H9 (cell line): ENCODE results near the gene AHNAK. TPM values are rescaled to one million over a fixed set of nuclear protein-coding genes. Genes with fewer than 3 reads are reported as not detected.

ENCODE experiments used
- DNase-seq: peaks from one replicate; pipeline ENCODE4 v3.0.0-alpha.2; 2017
- H2AFZ ChIP-seq: one replicate; pipeline ENCODE4 v1.6.1; 2013; ENCODE audit warnings: mild to moderate bottlenecking, low read length, control low read depth, moderate library complexity
- H2AK5ac ChIP-seq: 2 replicates; pipeline ENCODE4 v1.6.1; 2013; ENCODE audit warnings: low read length, control low read depth, mixed read lengths; ENCODE audit not compliant: insufficient read length
- H2BK120ac ChIP-seq: one replicate; pipeline ENCODE4 v1.6.1; 2013; ENCODE audit warnings: low read depth, mild to moderate bottlenecking, low read length, control low read depth, inconsistent platforms; ENCODE audit not compliant: poor library complexity, severe bottlenecking
- H2BK12ac ChIP-seq: 2 replicates; pipeline ENCODE4 v1.6.1; 2013; ENCODE audit warnings: low read length, control low read depth, mixed read lengths, low read depth; ENCODE audit not compliant: insufficient read length
- H2BK15ac ChIP-seq: 2 replicates; pipeline ENCODE4 v1.6.1; 2013; ENCODE audit warnings: low read depth, low read length, control low read depth
- H2BK20ac ChIP-seq: one replicate; pipeline ENCODE4 v1.6.1; 2013; ENCODE audit warnings: low read depth, mild to moderate bottlenecking, low read length, control low read depth, inconsistent platforms; ENCODE audit not compliant: poor library complexity, severe bottlenecking
- H2BK5ac ChIP-seq: 2 replicates; pipeline ENCODE4 v1.6.1; 2013; ENCODE audit warnings: low read length, control low read depth, mixed read lengths; ENCODE audit not compliant: insufficient read length
- H3K14ac ChIP-seq: 2 replicates; pipeline ENCODE4 v1.6.1; 2013; ENCODE audit warnings: low read length, control low read depth; ENCODE audit not compliant: insufficient read depth
- H3K18ac ChIP-seq: 2 replicates; pipeline ENCODE4 v1.6.1; 2013; ENCODE audit warnings: low read depth, mild to moderate bottlenecking, mixed read lengths, low read length, control low read depth; ENCODE audit not compliant: insufficient read length
- H3K23ac ChIP-seq: 2 replicates; pipeline ENCODE4 v1.6.1; 2013; ENCODE audit warnings: low read length, control low read depth, mixed read lengths, low read depth; ENCODE audit not compliant: insufficient read length
- H3K23me2 ChIP-seq: 2 replicates; pipeline ENCODE4 v1.6.1; 2013; ENCODE audit warnings: low read depth, mild to moderate bottlenecking, mixed read lengths, low read length, control low read depth; ENCODE audit not compliant: insufficient read length, poor library complexity, severe bottlenecking
- H3K27ac ChIP-seq: 2 replicates; pipeline ENCODE4 v1.5.1; 2013; ENCODE audit warnings: low read length, control low read depth, mixed read lengths, low read depth; ENCODE audit not compliant: insufficient read length
- H3K27me3 ChIP-seq: 2 replicates; pipeline ENCODE4 v1.6.1; 2013; ENCODE audit warnings: low read length, control low read depth, inconsistent platforms; ENCODE audit not compliant: insufficient read depth
- H3K4ac ChIP-seq: 2 replicates; pipeline ENCODE4 v1.6.1; 2013; ENCODE audit warnings: low read depth, mild to moderate bottlenecking, control low read depth, inconsistent platforms, low read length, moderate library complexity
- H3K4me1 ChIP-seq: 2 replicates; pipeline ENCODE4 v1.6.1; 2013; ENCODE audit warnings: low read length, control low read depth, inconsistent platforms; ENCODE audit not compliant: insufficient read depth
- H3K4me2 ChIP-seq: 2 replicates; pipeline ENCODE4 v1.6.1; 2013; ENCODE audit warnings: low read length, control low read depth, mixed read lengths; ENCODE audit not compliant: insufficient read length, insufficient read depth
- H3K56ac ChIP-seq: 2 replicates; pipeline ENCODE4 v1.6.1; 2013; ENCODE audit warnings: low read depth, mild to moderate bottlenecking, mixed read lengths, low read length, control low read depth; ENCODE audit not compliant: insufficient read length
- H3K79me1 ChIP-seq: 2 replicates; pipeline ENCODE4 v1.6.1; 2013; ENCODE audit warnings: low read depth, mild to moderate bottlenecking, moderate library complexity, low read length, control low read depth, inconsistent platforms; ENCODE audit not compliant: insufficient read depth, poor library complexity, severe bottlenecking
- H3K79me2 ChIP-seq: 2 replicates; pipeline ENCODE4 v1.6.1; 2013; ENCODE audit warnings: low read length, control low read depth, inconsistent platforms; ENCODE audit not compliant: insufficient read depth
- H3K9ac ChIP-seq: 2 replicates; pipeline ENCODE4 v1.6.1; 2013; ENCODE audit warnings: low read length, control low read depth, mixed read lengths; ENCODE audit not compliant: insufficient read length; ENCODE audit errors: extremely low read depth
- H3K9me3 ChIP-seq: one replicate; pipeline ENCODE4 v1.6.1; 2013; ENCODE audit warnings: low read depth, low read length, inconsistent platforms; ENCODE audit not compliant: control insufficient read depth
- H3T11ph ChIP-seq: one replicate; pipeline ENCODE4 v1.6.1; 2013; ENCODE audit warnings: mild to moderate bottlenecking, low read length, control low read depth, inconsistent platforms
- H4K20me1 ChIP-seq: one replicate; pipeline ENCODE4 v1.6.1; 2013; ENCODE audit not compliant: control insufficient read depth, insufficient read length, insufficient read depth
- H4K5ac ChIP-seq: 2 replicates; pipeline ENCODE4 v1.6.1; 2013; ENCODE audit warnings: low read depth, mild to moderate bottlenecking, mixed read lengths, low read length, control low read depth; ENCODE audit not compliant: insufficient read length
- H4K8ac ChIP-seq: replicated peaks from 2 replicates; pipeline ENCODE4 v1.6.1; 2013; ENCODE audit warnings: low read length, control low read depth, mixed read lengths, low read depth; ENCODE audit not compliant: insufficient read length
- H4K91ac ChIP-seq: 2 replicates; pipeline ENCODE4 v1.6.1; 2013; ENCODE audit warnings: low read depth, mild to moderate bottlenecking, moderate library complexity, mixed read lengths, low read length, control low read depth; ENCODE audit not compliant: insufficient read length
- H3K27ac Mint-ChIP-seq, 3 experiments: 2 replicates in 2 of 3; 3 replicates in 1 of 3; pipeline ENCODE4 v1.8.0; 2020 to 2021; ENCODE audit warnings: mixed read lengths in 3 of 3, mild to moderate bottlenecking in 1 of 3, moderate library complexity in 1 of 3
- H3K27me3 Mint-ChIP-seq: 2 replicates; pipeline ENCODE4 v1.8.0; 2021; ENCODE audit warnings: low read depth, mild to moderate bottlenecking, moderate library complexity, mixed read lengths
- H3K36me3 Mint-ChIP-seq, 3 experiments: 2 replicates in 2 of 3; 3 replicates in 1 of 3; pipeline ENCODE4 v1.8.0; 2020 to 2021; ENCODE audit warnings: low read depth in 3 of 3, mixed read lengths in 3 of 3; ENCODE audit not compliant: insufficient read depth in 1 of 3
- H3K4me1 Mint-ChIP-seq, 2 experiments: 2 replicates each; pipeline ENCODE4 v1.8.0; 2020; ENCODE audit warnings: mixed read lengths in 2 of 2
- H3K4me3 Mint-ChIP-seq, 2 experiments: 2 replicates in 1 of 2; 3 replicates in 1 of 2; pipeline ENCODE4 v1.8.0; 2020 to 2021; ENCODE audit warnings: mild to moderate bottlenecking in 2 of 2, mixed read lengths in 2 of 2, moderate library complexity in 1 of 2
- H3K9me3 Mint-ChIP-seq, 2 experiments: 2 replicates in 1 of 2; 3 replicates in 1 of 2; pipeline ENCODE4 v1.8.0; 2020; ENCODE audit warnings: mild to moderate bottlenecking in 2 of 2, mixed read lengths in 2 of 2, moderate library complexity in 1 of 2
- CTCF ChIP-seq: fragments of 200-600 bp; sonication (generic); conservative IDR thresholded peaks from 3 replicates; pipeline ENCODE4 v1.8.0; 2021; ENCODE audit warnings: antibody characterized with exemption, mild to moderate bottlenecking
- WGBS: extraction: QIAGEN DNeasy Blood & Tissue Kit; methylation state at CpG from one replicate; pipeline ENCODE4 v1.1.7; 2013; ENCODE audit warnings: missing lambda C conversion rate, low lambda C conversion rate, mixed read lengths; ENCODE audit not compliant: insufficient read length; ENCODE audit errors: extremely low coverage; 5-methylcytosine and 5-hydroxymethylcytosine counted together
- total RNA-seq: library from RNA; stranded (reverse); gene quantifications from 2 replicates; pipeline ENCODE4 v1.2.1, GENCODE V29; 2021

AHNAK gene
- total RNA-seq, 1 experiment from 2014 or later, result 15.2 TPM

GRCh38 chr11:62554387-62555167 is 8.0 kb upstream of the AHNAK start:
- H3K23ac ChIP-seq, result no peak overlapping the region
- no peak overlapping the region for H4K5ac ChIP-seq
- no peak overlapping the region for H3K4me2 ChIP-seq
- H2BK5ac ChIP-seq, result no peak overlapping the region
- H3K27me3 Mint-ChIP-seq, result peaks cover 20% of the 10 kb centered on the region
- H4K20me1 ChIP-seq, result peaks cover 2% of the 10 kb centered on the region
- no peak overlapping the region; the same call in 1 of the 2 replicates for H3K4ac ChIP-seq
- no peak overlapping the region for H2BK12ac ChIP-seq
- no CpG with 5 or more reads among the region's 7 CpGs for WGBS
- H3K4me3 Mint-ChIP-seq, result peak overlapping the region in 1 of 2 experiments; percentile 39; a peak in 2 of 5 replicates
- no peak overlapping the region for H3T11ph ChIP-seq
- no peaks in the 10 kb centered on the region; the same call in 1 of the 2 replicates for H3K27me3 ChIP-seq
- no peak for DNase-seq
- H3K4me1 Mint-ChIP-seq, result peaks cover 57 to 70% of the 10 kb centered on the region in 2 experiments
- peaks cover 22% of the 10 kb centered on the region; the same call in 1 of the 2 replicates for H3K4me1 ChIP-seq
- no peaks in the 10 kb centered on the region for H3K23me2 ChIP-seq
- H3K36me3 Mint-ChIP-seq, result peaks cover 14 to 43% (median 33%) of the 10 kb centered on the region in 3 experiments
- H3K14ac ChIP-seq, result no peak overlapping the region
- H3K79me2 ChIP-seq, result no peaks in the 10 kb centered on the region
- no peak overlapping the region for H2AK5ac ChIP-seq
- H3K18ac ChIP-seq, result no peak overlapping the region
- no peak overlapping the region for H4K91ac ChIP-seq
- no peak overlapping the region for H3K9ac ChIP-seq
- H2BK120ac ChIP-seq, result no peak overlapping the region
- H3K56ac ChIP-seq, result no peak overlapping the region
- no peaks in the 10 kb centered on the region for H3K79me1 ChIP-seq
- no peaks in the 10 kb centered on the region for H3K9me3 ChIP-seq
- H3K27ac Mint-ChIP-seq, result peak overlapping the region in 2 of 3 experiments; percentile 80 to 90; a peak in 4 of 7 replicates
- H2BK20ac ChIP-seq, result no peak overlapping the region
- no peak overlapping the region for H3K27ac ChIP-seq
- H4K8ac ChIP-seq, result no peak overlapping the region
- H2AFZ ChIP-seq, result no peak overlapping the region
- no peak overlapping the region for H2BK15ac ChIP-seq
- H3K9me3 Mint-ChIP-seq, result no peaks in the 10 kb centered on the region; a peak in 1 of 5 replicates
- TF ChIP-seq CTCF, result no peak
